Lung microvascular endothelial cell (primary cell): ENCODE results near the gene PCIF1. TPM values are rescaled to one million over a fixed set of nuclear protein-coding genes. Genes with fewer than 3 reads are reported as not detected.
A peak's percentile ranks its signal among the peaks of the same experiment; 100 is the strongest.
"Not testable (repeated sequence)": the region's sequence is repeated elsewhere in the genome, so short reads cannot be mapped to it uniquely, and the experiment has no call there.

ENCODE experiments used
- DNase-seq, 2 donors: peaks; one replicate each; pipeline versions ENCODE4 v3.0.0 to v3.0.0-alpha.2; 2010; ENCODE audit warnings: low read depth in 2 of 2
- total RNA-seq: library from RNA; depleted of rRNA; stranded (reverse); fragments of >200 nt; gene quantifications from 2 replicates; pipeline ENCODE4 v1.2.1, GENCODE V29; 2014

PCIF1 gene
- total RNA-seq: 7.8 and 9.5 TPM in 2 replicates

DNA sequence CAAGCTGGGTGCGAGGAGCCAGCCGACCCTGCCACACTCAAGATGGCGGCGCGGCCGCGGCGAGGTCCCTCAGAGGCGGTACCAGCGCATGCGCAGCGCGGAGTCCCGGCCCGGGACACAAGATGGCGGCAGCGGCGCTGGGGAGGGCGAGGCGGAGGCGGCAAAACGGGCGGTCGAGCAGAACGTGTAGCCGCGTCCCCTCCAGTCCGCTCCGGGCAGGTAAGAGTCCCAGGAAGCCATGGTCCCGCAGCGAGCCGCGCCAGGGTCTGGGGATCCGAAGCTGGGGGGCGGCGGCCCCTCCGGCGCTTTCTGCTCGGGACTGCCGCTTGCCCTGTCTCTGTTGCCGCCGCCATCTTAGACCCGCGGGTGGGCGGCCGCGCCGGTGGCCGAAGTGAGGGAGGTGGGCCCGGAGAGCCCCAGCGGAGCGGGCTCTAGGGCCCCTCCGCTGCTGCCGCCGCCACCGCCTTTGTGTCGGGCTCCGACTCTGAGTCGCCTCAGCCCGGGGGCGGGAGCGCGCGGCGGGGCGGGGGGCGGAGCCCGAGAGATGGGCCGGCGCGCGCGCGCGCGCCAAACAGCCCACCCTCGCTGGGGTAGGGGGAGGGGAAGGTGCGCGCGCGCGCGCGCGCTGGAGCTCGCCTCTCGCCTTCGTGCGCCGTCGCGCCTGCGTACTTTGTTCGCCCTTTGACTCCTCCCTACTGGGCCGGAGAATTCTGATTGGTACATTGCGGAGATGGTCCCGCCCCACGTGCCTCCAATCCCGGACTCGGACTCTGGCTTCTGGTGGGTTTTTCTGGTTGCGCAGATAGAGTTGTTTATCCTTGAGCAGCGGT lies at the start of gene PCIF1:
PCIF1 (plus strand) TSS at position 98 of the 830 bp plus-strand sequence. CDS start 4,317 bp downstream, outside the sequence.
- DNase-seq: peak; percentile 98 to 99

DNA sequence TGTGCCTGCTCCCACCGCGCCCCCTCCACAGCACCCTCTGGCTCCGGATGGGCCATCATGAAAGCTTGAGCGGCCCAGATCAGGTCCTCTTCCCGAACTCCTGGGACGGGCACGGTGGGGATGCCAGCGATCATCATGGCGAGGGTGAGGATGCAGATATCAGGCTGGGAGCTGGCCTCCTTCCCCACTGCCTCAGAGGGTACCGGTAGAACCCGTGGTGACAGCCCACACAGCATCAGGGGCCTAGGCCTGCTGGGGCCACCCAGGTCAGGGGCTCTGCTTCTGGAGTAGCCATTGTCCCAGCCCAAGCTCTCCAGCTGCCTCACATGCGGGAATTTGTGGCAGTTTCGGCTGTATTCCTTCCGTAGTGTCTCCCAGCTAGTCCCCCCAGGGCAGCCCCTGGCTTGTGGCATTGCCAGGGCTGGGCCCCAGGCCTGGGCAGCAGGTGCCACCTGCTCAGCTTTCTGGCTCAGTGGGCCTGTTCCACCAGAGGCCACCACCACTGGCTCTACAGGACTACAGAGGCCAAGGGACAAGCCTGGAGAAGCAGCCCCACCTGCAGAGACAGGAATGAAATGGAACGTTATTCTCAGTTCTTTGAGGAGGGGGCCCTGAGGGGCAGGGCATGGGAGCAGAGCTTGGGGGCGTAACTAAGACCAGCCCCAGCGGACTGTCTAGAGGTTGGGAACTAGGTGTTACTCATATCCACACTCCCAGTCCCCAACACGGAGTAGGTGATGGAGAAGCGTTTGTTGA lies 47.7 kb upstream of the PCIF1 start:
- no peak for DNase-seq

DNA sequence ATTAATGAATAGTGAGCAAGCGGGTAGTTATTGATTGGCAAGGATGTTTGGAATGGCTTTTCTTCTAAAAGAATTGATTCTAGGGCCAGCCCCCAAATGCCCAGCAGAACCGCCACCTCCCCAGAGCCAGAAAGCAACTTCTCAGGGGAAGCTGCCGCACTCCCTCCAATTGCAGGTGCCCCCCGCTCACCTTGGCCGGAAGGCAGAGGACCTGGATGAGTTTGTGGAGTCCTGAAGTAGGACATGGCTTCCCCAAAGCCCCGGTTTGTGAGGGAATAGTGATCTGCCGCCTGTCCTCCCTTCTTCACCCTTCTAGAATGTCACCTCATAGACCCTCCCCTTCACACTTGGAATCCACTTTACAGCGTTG lies 47.2 kb upstream of the PCIF1 start, which contains the start of gene SPATA25:
SPATA25 (minus strand) TSS at position 277 of the 370 bp plus-strand sequence; CDS start at position 245, 32 bp downstream.
- DNase-seq: no peak

DNA sequence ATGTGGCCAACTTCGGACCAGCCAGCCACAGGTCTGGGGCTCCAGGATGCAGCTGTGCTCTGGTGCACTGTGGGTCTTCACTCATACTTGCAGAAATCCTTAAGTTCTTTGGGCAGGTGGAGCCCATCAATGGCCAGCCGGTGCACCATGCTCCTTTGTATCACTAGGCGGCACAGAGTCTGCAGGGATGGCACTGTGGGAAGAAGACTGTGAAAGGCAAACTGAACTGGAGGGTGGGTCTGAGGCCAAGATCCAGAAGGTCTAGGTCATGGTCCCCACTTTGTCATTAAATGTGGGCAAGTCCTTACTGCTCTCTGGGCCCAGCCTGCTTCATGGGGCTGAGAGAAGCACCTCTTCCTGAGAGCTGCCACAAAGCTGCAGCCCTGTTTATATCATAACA lies 45.8 kb upstream of the PCIF1 start:
- DNase-seq: no peak

DNA sequence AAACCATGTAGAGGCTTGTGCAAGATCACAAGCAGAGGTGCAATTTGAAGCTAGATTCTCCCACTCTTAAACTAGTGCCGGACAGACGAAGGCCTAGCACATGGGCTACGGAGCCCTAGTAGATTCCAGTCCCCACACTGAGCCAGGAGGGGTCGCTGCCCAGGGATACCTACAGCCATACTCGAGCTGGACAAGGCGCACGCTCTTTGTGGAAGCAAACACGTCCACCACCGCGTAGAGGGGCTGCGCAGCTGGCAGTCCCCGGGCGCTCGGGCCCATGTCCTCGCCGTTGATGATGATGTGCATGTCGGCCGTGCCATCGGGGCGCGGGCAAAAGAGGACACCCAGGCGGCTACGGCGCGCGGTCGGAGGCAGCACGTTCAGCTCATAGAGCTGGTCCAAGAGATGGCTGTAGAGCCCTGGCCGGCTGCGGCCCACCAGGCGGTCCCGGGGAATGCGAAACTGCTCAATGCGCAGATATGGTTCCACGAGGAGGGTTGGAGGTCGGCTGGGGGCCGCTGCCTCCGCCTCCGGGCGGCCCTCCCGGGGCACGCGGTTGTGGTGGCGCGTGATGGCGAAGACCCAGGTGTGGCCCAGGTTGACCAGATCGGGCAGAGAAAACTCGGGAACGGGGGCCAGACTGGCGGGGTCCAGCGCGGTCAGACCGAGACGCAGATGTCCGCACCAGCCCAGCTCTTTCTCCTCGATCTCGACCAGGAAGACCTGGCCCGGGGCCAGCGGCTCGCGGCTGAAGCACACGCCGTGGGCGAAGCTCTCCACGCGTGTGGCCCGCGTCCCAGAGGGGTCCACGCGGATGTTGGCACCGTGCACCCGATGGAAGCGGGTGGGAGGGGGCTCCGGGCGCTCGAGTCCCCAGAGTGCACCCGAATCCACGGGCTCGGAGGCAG lies 44.2 kb upstream of the PCIF1 start:
- peak; percentile 92 to 94 for DNase-seq

DNA sequence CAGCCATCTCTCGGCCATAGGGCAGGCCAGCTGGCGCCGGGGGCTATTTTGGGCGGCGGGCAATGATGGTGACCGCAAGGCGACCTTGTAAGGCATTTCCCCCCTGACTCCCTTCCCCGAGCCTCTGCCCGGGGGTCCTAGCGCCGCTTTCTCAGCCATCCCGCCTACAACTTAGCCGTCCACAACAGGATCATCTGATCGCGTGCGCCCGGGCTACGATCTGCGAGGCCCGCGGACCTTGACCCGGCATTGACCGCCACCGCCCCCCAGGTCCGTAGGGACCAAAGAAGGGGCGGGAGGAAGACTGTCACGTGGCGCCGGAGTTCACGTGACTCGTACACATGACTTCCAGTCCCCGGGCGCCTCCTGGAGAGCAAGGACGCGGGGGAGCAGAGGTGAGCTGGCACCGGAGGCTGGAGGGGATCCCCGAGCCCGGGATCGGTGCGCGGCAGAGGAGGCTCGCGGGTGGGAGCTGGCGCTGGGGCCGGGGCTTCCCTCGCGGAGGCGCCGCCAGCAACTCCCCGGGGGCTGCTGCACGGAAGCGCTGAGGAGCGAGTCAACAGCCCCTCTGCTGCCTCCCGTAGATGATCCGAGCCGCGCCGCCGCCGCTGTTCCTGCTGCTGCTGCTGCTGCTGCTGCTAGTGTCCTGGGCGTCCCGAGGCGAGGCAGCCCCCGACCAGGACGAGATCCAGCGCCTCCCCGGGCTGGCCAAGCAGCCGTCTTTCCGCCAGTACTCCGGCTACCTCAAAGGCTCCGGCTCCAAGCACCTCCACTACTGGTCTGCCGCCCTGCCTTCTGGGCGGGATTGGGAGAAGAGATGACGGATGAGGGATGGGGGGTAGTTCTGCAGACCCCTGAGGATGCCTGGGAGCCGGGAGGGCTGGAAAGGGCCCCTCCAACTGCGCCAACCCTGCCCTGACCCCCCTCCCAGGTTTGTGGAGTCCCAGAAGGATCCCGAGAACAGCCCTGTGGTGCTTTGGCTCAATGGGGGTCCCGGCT lies 43.2 kb upstream of the PCIF1 start, which contains the start of the genes CTSA and NEURL2:
CTSA (plus strand) TSS at position 351 of the 999 bp plus-strand sequence; CDS start at position 585, 234 bp downstream.
NEURL2 (minus strand) TSS at position 224 of the 999 bp plus-strand sequence; CDS start at position 7, 217 bp downstream.
- DNase-seq: peak; percentile 93

DNA sequence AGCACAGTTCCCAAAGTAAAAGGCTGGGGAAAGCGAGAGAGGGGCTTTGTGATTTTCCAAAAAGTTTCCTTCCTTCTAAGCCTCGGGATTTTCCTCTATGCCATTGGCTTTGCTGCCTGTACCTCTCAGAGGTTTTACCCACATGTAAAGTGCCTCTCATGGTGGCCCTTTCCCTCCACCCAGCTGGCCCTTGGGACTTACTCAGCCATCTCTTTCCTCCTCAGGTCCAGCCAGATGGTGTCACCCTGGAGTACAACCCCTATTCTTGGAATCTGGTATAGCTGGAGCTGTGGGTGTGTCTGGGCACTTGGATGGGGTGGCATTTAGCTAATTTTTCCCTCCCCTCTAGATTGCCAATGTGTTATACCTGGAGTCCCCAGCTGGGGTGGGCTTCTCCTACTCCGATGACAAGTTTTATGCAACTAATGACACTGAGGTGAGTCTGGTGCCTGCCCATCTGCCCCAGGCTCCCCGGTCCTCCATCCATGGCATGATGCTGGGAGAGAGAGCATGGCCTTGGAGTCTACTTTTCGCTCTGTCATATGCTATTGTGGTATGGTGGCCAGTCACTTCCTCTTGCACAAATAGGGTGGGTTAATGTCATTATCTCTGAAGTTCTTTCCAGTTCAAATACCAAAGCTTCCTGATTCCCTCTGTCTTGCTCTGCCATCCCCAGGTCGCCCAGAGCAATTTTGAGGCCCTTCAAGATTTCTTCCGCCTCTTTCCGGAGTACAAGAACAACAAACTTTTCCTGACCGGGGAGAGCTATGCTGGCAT lies 42.2 kb upstream of the PCIF1 start:
- DNase-seq: peak in 1 of 2 donors; percentile 39

DNA sequence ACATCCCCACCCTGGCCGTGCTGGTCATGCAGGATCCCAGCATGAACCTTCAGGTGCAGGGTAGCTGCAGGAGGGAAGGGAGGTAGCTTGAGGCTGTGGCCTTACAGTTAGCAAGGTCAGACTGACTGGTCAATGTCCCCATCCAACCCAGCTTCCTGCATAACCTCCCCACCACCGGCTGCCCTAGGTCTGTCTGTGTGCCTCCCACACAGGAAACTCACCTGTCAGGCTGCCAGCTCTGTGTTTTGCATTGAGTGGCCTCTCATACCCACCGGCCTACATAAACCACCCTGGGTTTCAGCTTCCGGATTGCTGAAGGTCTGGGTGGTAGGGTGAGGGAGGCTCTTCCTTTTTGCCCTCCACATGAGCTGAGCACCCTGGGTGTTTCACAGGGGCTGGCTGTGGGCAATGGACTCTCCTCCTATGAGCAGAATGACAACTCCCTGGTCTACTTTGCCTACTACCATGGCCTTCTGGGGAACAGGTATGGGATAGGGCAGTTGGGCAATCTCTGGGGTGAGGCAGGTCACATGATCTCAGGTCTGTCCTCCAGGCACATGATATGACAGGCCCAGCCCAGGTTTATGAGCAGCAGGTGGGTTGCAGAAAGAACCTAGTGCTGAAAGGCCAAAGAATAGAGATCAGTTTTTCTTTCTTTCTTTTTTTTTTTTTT lies 41.5 kb upstream of the PCIF1 start:
- no peak for DNase-seq

DNA sequence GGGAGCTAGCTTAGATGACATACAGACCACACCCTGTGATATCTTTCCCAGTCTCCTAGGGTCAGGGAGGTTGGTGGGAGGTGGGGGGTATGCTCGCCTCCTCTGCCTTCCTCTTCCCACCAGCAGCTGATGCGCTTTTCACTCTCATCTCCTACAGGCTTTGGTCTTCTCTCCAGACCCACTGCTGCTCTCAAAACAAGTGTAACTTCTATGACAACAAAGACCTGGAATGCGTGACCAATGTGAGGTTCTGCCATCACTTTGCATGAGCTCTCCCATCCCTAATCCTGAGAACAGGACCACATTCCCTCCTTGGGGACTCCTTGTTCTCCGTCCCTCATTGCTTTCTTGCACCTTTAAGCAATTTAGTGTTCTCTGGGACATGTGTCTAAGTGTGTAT lies 40.7 kb upstream of the PCIF1 start:
- no peak for DNase-seq

DNA sequence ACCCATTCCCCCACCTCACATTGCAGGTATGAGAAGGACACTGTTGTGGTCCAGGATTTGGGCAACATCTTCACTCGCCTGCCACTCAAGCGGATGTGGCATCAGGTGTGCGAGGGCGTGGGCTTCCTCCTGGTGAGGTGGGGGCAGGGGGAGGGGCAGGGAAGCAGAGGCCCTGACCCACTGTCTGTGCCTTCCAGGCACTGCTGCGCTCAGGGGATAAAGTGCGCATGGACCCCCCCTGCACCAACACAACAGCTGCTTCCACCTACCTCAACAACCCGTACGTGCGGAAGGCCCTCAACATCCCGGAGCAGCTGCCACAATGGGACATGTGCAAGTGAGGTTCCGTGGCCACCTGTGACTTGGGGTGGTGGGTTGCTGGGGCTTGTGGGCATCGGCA lies 39.7 kb upstream of the PCIF1 start:
- DNase-seq: no peak

DNA sequence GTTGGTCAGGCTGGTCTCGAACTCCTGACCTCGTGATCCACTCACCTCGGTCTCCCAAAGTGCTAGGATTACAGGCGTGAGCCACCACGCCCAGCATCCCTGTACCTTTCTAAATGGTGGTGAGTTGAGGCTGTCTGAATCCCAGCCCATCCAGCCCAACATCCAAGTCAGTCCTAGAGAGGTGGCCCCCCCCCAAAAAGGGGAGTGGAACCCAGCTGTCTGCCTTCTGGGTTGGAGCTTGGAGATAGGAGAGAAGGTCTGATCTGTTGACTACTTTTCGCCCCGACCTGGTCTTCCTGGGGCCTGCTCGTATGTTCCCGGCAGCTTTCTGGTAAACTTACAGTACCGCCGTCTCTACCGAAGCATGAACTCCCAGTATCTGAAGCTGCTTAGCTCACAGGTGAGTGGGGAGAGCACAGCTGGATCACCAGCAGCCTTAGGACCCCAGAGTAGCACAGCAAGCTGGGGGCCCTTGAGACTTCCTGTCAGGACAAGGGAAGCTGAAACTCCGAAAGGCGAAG lies 37.8 kb upstream of the PCIF1 start:
- no peak for DNase-seq

DNA sequence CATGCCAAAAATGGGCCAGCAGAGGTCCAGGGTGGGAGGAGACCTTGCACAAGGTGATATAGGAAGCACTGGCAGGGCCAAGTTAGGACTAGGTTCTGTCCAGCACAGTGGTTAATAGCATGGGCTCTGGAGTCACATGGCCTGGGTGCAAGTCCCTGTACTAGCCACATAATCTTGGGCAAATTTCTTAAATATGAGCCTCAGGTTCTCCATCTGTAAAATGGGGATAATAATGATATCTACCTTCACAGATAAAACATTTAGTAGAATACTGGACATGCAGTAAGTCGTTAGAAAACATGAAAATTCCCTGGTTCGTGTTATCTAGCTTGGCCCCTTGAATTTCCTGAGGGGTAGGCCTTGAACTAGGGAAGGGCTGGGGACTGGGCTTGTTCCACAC lies 37.2 kb upstream of the PCIF1 start:
- no peak for DNase-seq

DNA sequence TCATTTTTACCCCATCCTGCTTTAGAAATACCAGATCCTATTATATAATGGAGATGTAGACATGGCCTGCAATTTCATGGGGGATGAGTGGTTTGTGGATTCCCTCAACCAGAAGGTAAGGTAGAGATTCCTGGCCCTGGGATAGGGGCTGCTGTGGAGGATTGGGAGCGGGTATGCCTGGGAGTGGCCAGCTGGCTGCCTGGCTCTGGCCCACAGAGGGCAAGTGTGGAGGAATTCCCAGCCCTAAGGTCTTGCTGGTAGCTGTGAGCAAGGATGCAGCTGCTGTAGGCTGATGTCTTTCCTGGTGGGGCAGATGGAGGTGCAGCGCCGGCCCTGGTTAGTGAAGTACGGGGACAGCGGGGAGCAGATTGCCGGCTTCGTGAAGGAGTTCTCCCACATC lies 36.8 kb upstream of the PCIF1 start:
- no peak for DNase-seq

DNA sequence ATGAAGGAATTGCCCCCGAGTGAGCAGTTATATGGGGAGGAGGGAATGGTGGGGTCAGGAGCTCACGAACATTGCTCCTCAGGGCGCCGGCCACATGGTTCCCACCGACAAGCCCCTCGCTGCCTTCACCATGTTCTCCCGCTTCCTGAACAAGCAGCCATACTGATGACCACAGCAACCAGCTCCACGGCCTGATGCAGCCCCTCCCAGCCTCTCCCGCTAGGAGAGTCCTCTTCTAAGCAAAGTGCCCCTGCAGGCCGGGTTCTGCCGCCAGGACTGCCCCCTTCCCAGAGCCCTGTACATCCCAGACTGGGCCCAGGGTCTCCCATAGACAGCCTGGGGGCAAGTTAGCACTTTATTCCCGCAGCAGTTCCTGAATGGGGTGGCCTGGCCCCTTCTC lies 36.2 kb upstream of the PCIF1 start:
- DNase-seq: no peak

DNA sequence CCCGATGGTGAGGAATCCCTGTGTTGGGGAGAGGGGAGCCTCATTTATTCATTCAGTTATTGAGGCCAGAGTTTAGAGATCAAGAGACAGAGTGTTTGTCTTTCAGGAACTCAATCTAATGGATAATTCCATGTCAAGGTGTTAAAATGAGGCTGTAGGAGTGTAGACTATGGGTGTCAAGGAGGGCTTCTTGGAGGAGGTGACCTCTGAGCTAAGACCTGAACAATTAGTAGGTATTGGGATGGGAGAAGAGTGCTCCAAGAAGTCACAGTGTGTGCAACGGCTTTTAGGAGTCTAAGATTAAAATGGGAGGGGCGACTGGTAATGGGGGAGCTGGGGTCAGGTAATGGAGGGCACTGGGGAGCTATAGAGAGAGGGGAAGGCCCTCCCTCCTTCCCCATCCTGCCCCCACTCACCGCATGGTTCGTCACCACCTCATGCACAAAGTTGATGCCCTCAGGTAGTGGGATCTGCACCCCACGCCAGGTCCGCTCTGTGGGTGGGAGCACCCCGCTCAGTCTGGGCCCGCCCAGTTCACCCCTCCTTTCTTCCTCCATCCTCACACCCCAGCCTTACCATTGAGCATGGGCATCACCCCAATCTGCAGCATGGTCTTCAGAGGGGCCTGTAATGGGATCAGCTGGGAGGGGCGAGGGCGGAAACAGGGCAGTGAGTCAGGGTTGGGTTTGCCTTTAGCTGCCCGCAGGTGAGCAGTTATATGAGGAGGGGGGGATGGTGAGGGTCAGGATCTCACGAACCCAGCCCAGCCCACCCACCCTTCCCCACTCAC lies 35.2 kb upstream of the PCIF1 start:
- no peak for DNase-seq

DNA sequence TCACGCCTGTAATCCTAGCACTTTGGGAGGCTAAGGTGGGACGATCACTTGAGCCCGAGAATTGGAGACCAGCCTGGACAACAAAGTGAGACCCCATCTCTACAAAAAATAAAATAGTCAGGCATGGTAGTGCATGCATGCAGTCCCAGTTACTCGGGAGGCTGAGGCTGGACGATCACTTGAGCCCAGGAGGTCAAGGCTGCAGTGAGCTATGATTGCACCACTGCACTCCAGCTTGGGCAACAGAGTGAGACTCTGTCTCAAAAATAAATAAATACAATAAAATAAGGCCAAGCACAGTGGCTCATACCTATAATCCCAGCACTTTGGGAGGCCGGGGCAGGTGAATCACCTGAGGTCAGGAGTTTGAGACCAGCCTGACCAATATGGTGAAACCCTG lies 33.2 kb upstream of the PCIF1 start:
- not testable (repeated sequence) for DNase-seq

DNA sequence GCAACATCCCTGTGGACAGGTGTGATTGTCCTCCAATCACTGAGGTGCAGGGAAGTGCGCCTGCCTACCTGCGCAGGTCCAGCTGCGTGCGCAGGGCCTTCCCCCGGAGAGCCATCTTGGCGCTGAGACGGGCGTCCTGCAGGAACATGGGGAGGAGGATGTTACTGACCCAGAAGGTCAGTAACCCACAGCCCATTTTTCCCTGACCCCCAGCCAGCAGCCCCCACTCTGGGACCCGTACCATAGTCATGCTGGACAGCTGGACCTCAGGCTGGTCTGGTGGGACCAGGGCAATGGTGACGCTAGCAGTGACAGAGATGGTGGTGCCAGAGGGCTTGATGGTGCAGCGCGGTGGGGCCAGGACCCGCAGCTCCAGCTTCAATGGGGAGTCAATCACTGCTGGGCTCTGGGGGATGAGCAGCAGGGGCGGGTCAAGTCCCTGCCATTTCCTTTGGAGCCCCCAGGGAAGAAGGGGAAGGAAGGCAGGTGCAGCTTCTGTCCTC lies 32.2 kb upstream of the PCIF1 start:
- DNase-seq: no peak
